DND-41 (cell line): Measurements from ENCODE around the gene CDC45.

ENCODE experiments used
- CTCF ChIP-seq: IDR thresholded peaks from 2 replicates; pipeline ENCODE4 v1.5.1; 2012; ENCODE audit warnings: borderline replicate concordance, low read length, moderate library complexity, mild to moderate bottlenecking; ENCODE audit not compliant: poor library complexity, severe bottlenecking; ENCODE audit errors: extremely low read depth
- EZH2 ChIP-seq: IDR thresholded peaks from 3 replicates; pipeline ENCODE4 v1.6.1; 2012; ENCODE audit warnings: borderline replicate concordance, low read depth, mild to moderate bottlenecking, moderate library complexity, low read length, inconsistent platforms; ENCODE audit not compliant: severe bottlenecking

- TF ChIP-seq CTCF: no peak
- TF ChIP-seq EZH2: no peak
Measured at GRCh38 chr22:19470010-19470409, 9.7 kb upstream of the CDC45 start.
